ENCODE results near the gene NBEA.

Gene NBEA

GRCh38 chr13:35140831-35141230 lies 198.8 kb downstream of the NBEA start:
- H3K4me3 ChIP-seq (ENCODE audit: low read length), result no peak overlapping the region
- no peak for TF ChIP-seq CTCF (IDR thresholded peaks at IDR 0.05; ENCODE audit: insufficient read depth, low read depth, low read length, missing control alignments)
- no peak for DNase-seq (ENCODE audit: low read depth)

GRCh38 chr13:35143123-35143522 lies 201.1 kb downstream of the NBEA start:
- DNase-seq (ENCODE audit: low read depth), result peak; percentile 16
- no peak for TF ChIP-seq CTCF (IDR thresholded peaks at IDR 0.05; ENCODE audit: insufficient read depth, low read depth, low read length, missing control alignments)
- H3K4me3 ChIP-seq (ENCODE audit: low read length), result no peak overlapping the region

DNA sequence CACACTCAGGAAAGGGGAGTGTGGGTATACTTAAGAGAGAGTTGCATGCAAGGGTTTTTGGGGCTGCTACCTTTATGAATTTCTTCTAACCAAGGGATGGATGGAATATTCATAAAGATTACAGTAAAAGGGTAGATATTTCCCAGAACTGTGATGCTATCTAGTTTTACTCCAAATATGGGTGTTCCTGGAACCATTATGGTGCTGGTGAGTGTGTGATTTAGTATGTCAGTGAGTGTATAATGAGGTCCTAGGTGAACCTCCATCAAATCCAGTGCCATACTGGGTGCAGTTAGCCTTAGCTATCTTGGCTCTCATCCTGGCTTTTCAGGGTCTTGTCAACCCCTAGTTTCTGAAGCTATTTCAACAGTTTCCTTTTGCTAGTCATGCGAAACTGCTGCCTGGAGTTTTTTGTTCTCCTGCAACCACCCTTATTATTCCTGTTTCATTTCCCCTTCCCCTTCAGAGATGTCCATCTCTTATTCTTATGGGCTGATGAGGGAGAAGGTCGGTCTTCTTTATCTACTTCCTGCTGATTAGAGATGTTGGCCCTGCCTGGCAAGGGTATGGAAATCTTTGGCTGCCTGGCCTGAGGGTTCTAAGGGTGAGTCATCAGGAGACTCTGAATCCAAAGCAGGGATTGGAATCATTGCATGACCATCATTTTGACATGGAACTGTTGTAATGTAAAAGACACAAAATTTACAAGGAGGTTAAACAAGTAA lies 202.3 kb downstream of the NBEA start:
- H3K4me3 ChIP-seq (ENCODE audit: low read length), result no peak overlapping the region
- no peak for TF ChIP-seq CTCF (IDR thresholded peaks at IDR 0.05; ENCODE audit: insufficient read depth, low read depth, low read length, missing control alignments)
- peak; percentile 49 for DNase-seq (ENCODE audit: low read depth)

GRCh38 chr13:35146686-35147085 lies 204.6 kb downstream of the NBEA start:
- no peak for DNase-seq (ENCODE audit: low read depth)
- no peak for TF ChIP-seq CTCF (IDR thresholded peaks at IDR 0.05; ENCODE audit: insufficient read depth, low read depth, low read length, missing control alignments)
- H3K4me3 ChIP-seq (ENCODE audit: low read length), result no peak overlapping the region

DNA sequence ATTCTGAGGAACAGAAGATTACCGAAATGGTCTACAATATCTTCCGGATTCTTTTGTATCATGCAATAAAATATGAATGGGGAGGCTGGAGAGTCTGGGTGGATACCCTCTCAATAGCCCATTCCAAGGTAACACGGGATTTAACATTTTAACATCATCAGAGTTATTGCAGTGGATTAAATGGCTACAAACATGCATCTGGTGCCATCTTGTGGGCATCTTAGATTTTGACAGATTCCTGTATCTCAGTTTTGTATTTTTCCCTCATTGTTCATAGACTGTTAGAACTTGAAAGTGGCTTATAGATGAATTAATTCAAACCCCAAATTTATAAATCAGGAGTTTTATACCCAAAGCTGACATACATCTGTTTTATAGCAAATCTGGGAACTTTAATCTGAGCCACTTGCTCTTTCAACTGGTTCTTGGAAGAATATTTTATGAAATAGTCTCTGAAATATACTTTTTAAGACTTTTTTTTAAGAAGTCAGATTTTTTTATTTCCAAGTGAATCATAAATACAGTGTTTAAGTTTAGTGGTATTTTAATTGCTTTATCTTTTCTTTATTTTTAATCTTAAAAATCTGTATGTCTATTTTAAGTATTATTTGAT lies 215.2 kb downstream of the NBEA start:
- DNase-seq (ENCODE audit: low read depth), result peak; percentile 65
- H3K4me3 ChIP-seq (ENCODE audit: low read length), result no peak overlapping the region
- TF ChIP-seq CTCF (IDR thresholded peaks at IDR 0.05; ENCODE audit: insufficient read depth, low read depth, low read length, missing control alignments), result peak; percentile 77

DNA sequence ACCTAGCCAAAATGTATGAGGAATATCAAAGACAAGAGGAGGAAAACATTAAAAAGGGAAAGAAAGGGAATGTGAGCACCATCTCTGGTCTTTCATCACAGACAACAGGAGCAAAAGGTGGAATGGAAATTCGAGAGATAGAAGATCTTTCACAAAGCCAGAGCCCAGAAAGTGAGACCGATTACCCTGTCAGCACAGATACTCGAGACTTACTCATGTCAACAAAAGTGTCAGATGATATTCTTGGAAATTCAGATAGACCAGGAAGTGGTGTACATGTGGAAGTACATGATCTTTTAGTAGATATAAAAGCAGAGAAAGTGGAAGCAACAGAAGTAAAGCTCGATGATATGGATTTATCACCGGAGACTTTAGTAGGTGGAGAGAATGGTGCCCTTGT lies 217.0 kb downstream of the NBEA start:
- H3K4me3 ChIP-seq (ENCODE audit: low read length), result no peak overlapping the region
- no peak for DNase-seq (ENCODE audit: low read depth)
- TF ChIP-seq CTCF (IDR thresholded peaks at IDR 0.05; ENCODE audit: insufficient read depth, low read depth, low read length, missing control alignments), result no peak

DNA sequence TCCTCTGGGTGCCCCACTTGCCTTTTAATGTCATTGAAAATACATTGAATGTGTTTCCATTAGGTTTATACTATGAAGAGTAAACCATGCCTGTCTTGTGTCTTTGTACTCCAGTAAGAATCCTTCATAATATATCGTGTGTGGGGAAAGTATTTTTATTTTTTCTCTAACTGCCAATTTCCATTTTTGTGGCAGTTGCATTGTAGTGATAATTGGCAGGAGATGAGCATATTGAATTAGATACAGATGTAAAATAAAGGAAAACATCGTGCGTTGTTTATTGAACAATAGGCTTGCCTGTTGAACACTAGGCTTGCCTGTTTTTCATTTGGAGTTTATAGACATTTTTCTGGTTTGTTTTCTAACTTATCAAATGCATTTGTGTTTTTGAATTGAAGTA lies 218.8 kb downstream of the NBEA start:
- no peak for DNase-seq (ENCODE audit: low read depth)
- no peak for TF ChIP-seq CTCF (IDR thresholded peaks at IDR 0.05; ENCODE audit: insufficient read depth, low read depth, low read length, missing control alignments)
- H3K4me3 ChIP-seq (ENCODE audit: low read length), result no peak overlapping the region

All from epithelial cell of esophagus (primary cell).